Measurements from ENCODE around the gene SLC16A12. TPM values are rescaled to one million over a fixed set of nuclear protein-coding genes. Genes with fewer than 3 reads are reported as not detected.

Gene SLC16A12
- total and polyA plus RNA-seq, 2 of the 8 experiments (the other 6 are each of a cell fraction or from before 2014, with no cell fraction given): 1.6 to 1.9 TPM

DNA sequence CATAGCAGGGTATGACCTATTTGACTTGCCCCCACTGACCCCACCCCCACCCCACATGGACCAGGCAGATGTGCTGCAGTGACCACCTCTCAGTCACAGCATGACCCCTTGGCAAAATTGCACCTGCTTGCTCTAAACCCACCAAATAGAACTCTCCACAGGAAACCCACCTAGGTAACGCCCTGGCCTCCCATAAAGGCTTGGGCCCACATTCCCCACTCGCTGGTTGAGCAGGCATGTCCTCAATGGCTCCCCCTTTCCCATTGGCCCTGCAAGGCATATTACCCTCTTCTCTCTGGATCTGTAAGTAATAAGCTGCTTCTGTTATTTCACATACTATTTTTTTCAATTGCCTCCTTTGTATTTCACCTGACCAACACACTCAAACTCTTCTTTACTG, 140.3 kb downstream of the SLC16A12 start:
- no peak overlapping the region for H3K9ac ChIP-seq (replicated peaks in 1 of 4; ENCODE audit: extremely low read depth in 1 of 4, low read depth in 3 of 4, low read length in 3 of 4)
- no peak for FAIRE-seq
- no peak overlapping the region for H3K18ac ChIP-seq (ENCODE audit: extremely low read depth, low read length)
- H3K4me2 ChIP-seq (ENCODE audit: insufficient read depth in 1 of 2, low read depth in 2 of 2, low read length in 2 of 2): no peak overlapping the region
- no peak overlapping the region for H4K91ac ChIP-seq (replicated peaks; ENCODE audit: insufficient read length, low read length)
- H2BK5ac ChIP-seq (ENCODE audit: low read depth, low read length): no peak overlapping the region
- no peak overlapping the region for H2BK120ac ChIP-seq (replicated peaks; ENCODE audit: low read depth, low read length)
- no peak overlapping the region for H3K23ac ChIP-seq (ENCODE audit: insufficient read length)
- peaks cover 0 to 5% (median 3%) of the 10 kb centered on the region in 4 experiments; a peak in 2 of 7 replicates for H3K4me1 ChIP-seq (replicated peaks in 1 of 4; ENCODE audit: control insufficient read depth in 3 of 4, insufficient read depth in 4 of 4, low read length in 3 of 4)
- 86% methylated on average over 2 of the region's 2 CpGs; no CpG with 5 or more reads in 1 of the 2 experiments for WGBS, 2 experiments (ENCODE audit: extremely low coverage in 1 of 2, insufficient coverage in 1 of 2, insufficient read length in 1 of 2, insufficient replicate concordance in 2 of 2, low coverage in 1 of 2, low lambda C conversion rate in 2 of 2, missing lambda C conversion rate in 1 of 2)
- no peak overlapping the region for H4K8ac ChIP-seq (ENCODE audit: extremely low read depth, insufficient read depth, low read length)
- no peak overlapping the region for H2BK12ac ChIP-seq (ENCODE audit: low read depth, low read length)
- H4K20me1 ChIP-seq (replicated peaks in 1 of 2; ENCODE audit: control insufficient read depth in 1 of 2, insufficient read depth in 2 of 2, low read length in 2 of 2): no peaks in the 10 kb centered on the region
- H4K5ac ChIP-seq (ENCODE audit: insufficient read length, low read depth, low read length): no peak overlapping the region
- no peak overlapping the region for H2AK5ac ChIP-seq (ENCODE audit: low read depth, low read length)
- H3K23me2 ChIP-seq (ENCODE audit: low read depth, low read length): no peaks in the 10 kb centered on the region; the same call in 1 of the 2 replicates
- no peak overlapping the region for H3K56ac ChIP-seq (replicated peaks; ENCODE audit: insufficient read length, low read depth, low read length)
- TF ChIP-seq RNF2 (IDR thresholded peaks at IDR 0.05; ENCODE audit: borderline replicate concordance, low read depth, low read length, missing control alignments, poor library complexity, severe bottlenecking) (no peak), CBX5 (IDR thresholded peaks at IDR 0.05; ENCODE audit: low read depth, low read length) (no peak), SIN3A (conservative IDR thresholded peaks at IDR 0.05 in 1 of 2, IDR thresholded peaks at IDR 0.05 in 1 of 2; ENCODE audit: low read depth in 1 of 2, low read length in 2 of 2) (no peak)
- POLR2A ChIA-PET (ENCODE audit: partially characterized antibody): no interaction called here
- no peak for DNase-seq (ENCODE audit: low read depth in 1 of 2, low spot score in 2 of 2)
- H3K36me3 ChIP-seq (ENCODE audit: control insufficient read depth in 2 of 4, insufficient read depth in 4 of 4, low read length in 3 of 4): no peaks in the 10 kb centered on the region
- no peaks in the 10 kb centered on the region for H3K27me3 ChIP-seq (replicated peaks in 1 of 4; ENCODE audit: control insufficient read depth in 3 of 4, extremely low read depth in 1 of 4, insufficient read depth in 3 of 4, low read length in 3 of 4)
- H3K9me3 ChIP-seq (ENCODE audit: insufficient read depth in 2 of 2, low read depth in 1 of 2, low read length in 1 of 2): no peaks in the 10 kb centered on the region
- CTCF ChIA-PET (ENCODE audit: partially characterized antibody): interaction anchor here (0.9 kb wide), 1 partner anchor 159 kb away, joined by 3 read pairs; no protein-coding TSS in a partner anchor
- H3K27ac ChIP-seq (ENCODE audit: low read depth, low read length): no peak overlapping the region
- H3K79me1 ChIP-seq (ENCODE audit: low read depth, low read length): no peaks in the 10 kb centered on the region
- H3K14ac ChIP-seq (ENCODE audit: insufficient read length): no peak overlapping the region
- no peaks in the 10 kb centered on the region for H3K79me2 ChIP-seq (ENCODE audit: control insufficient read depth in 1 of 2, insufficient read depth in 2 of 2, low read length in 2 of 2)
- H2BK20ac ChIP-seq (ENCODE audit: low read length): no peak overlapping the region
- no peak overlapping the region for H2AFZ ChIP-seq (ENCODE audit: low read length)
- no peak overlapping the region for H2BK15ac ChIP-seq (ENCODE audit: low read length)
- H3K4ac ChIP-seq (replicated peaks; ENCODE audit: insufficient read length, low read depth, low read length): no peak overlapping the region
- no peak overlapping the region for H3K4me3 ChIP-seq (ENCODE audit: extremely low read depth in 1 of 4, insufficient read depth in 2 of 4, low read depth in 3 of 4, low read length in 4 of 4)

Measured in H1 (cell line).